GM12801 (cell line): ENCODE results near the gene GSDMA.

ENCODE experiments used
- CTCF ChIP-seq: IDR thresholded peaks from one replicate; pipeline ENCODE4 v1.5.1; 2011; ENCODE audit warnings: control low read depth; ENCODE audit not compliant: insufficient read length; ENCODE audit errors: extremely low read depth

GSDMA gene

GRCh38 chr17:39934324-39934723 is 28.5 kb upstream of the GSDMA start:
- TF ChIP-seq CTCF: no peak

- no peak for TF ChIP-seq CTCF
Measured at GRCh38 chr17:39935909-39936308, 26.9 kb upstream of the GSDMA start.

GRCh38 chr17:39937447-39937846 is 25.4 kb upstream of the GSDMA start:
- no peak for TF ChIP-seq CTCF

DNA sequence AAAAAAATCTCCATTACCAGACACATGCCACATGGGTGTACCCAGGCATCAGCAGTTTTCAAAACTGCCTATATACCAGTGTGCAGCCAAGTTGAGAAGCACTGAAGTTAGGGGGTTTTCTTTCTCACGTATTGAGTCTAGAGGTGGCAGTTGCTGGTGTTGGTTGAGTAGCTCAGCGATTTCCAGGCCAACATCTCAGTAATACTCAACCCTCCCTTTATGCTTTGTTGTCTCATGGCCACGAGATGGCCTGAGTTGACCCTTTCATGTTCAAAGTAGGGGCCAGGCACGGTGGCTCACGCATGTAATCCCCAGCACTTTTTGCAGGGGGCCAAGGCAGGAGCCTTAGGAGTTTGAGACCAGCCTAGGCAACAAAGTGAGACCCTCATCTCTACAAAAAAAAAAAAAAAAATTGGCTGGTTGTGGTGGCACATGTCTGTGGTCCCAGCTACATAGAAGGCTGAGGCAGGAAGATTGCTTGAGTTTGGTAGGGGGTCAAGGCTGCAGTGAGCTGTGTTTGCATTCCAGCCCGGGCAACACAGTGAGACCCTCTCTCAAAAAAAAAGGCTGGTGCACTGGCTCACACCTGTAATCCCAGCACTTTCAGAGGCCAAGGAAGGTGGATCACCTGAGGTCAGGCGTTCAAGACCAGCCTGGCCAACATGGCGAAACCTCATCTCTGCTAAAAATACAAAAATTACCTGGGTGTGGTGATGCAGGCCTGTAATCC is 24.5 kb upstream of the GSDMA start:
- no peak for TF ChIP-seq CTCF

GRCh38 chr17:39939106-39939505 is 23.7 kb upstream of the GSDMA start:
- no peak for TF ChIP-seq CTCF

- TF ChIP-seq CTCF: no peak
Measured at GRCh38 chr17:39939588-39940419, 23.0 kb upstream of the GSDMA start.

- TF ChIP-seq CTCF: no peak
Measured at GRCh38 chr17:39943702-39944392, 19.0 kb upstream of the GSDMA start.
